ENCODE measurements around the gene DNAH17.

DNA sequence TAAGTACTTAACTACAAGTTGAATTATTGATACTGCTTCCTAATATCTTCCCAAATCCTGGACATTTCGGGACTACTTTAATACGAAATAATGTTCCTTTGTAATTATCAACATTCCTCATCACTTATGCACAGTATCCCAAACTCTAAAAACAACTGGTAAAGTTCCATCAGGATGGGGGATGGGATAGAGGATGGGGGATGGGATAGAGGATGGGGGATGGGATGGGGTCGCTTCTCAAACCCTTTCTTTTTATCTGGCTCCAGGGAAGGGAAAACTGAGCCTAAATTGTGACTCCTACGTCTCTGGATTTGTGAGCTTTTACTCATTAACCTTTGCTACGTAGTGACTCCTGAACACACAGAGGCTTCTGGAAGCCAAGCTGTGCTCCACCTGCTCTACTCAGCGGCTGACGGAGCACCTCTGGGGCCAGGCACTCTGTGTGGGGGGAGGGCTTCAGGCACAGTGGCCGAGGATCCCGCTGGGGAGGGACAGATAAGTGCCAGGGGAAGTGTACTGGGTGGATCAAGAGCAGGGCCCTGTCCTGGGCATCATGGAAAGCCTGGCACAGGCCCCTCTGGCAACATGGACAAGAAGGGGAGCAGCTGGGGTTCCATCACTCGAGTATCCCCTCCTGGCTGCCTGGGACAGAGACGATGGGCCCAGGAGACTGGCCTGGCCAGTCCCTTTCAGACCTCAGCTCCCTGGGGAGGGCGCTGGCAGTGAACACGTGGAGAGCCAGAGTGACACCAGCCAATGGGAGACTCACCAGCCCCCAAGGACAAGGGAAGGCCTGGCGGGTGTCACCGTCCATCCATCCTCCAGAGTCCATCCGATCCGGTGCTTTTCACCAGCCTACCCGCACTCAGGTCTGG, 142.5 kb downstream of the DNAH17 start:
- TF ChIP-seq, protein P1, sequence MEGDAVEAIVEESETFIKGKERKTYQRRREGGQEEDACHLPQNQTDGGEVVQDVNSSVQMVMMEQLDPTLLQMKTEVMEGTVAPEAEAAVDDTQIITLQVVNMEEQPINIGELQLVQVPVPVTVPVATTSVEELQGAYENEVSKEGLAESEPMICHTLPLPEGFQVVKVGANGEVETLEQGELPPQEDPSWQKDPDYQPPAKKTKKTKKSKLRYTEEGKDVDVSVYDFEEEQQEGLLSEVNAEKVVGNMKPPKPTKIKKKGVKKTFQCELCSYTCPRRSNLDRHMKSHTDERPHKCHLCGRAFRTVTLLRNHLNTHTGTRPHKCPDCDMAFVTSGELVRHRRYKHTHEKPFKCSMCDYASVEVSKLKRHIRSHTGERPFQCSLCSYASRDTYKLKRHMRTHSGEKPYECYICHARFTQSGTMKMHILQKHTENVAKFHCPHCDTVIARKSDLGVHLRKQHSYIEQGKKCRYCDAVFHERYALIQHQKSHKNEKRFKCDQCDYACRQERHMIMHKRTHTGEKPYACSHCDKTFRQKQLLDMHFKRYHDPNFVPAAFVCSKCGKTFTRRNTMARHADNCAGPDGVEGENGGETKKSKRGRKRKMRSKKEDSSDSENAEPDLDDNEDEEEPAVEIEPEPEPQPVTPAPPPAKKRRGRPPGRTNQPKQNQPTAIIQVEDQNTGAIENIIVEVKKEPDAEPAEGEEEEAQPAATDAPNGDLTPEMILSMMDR (IDR thresholded peaks at IDR 0.05 in 2 of 3, conservative IDR thresholded peaks at IDR 0.05 in 1 of 3; ENCODE audit: borderline replicate concordance in 1 of 3, insufficient read depth in 1 of 3, low read depth in 2 of 3, low read length in 2 of 3): no peak
- TF ChIP-seq SIN3A (IDR thresholded peaks at IDR 0.05; ENCODE audit: low read depth) (no peak), POLR2A (IDR thresholded peaks at IDR 0.05; ENCODE audit: borderline replicate concordance, extremely low read depth, insufficient read depth, insufficient read length) (no peak), EZH2phosphoT487 (IDR thresholded peaks at IDR 0.05; ENCODE audit: borderline replicate concordance) (no peak), JUND (IDR thresholded peaks at IDR 0.05) (no peak), ZNF274 (IDR thresholded peaks at IDR 0.05; ENCODE audit: low read depth, low read length) (no peak), EZH2 (IDR thresholded peaks at IDR 0.05) (no peak), CEBPB (IDR thresholded peaks at IDR 0.05; ENCODE audit: low read depth) (no peak), FOSL1 (IDR thresholded peaks at IDR 0.05; ENCODE audit: low read depth) (no peak), SP1 (IDR thresholded peaks at IDR 0.05; ENCODE audit: low read depth) (no peak)
- TF ChIP-seq, protein P2, sequence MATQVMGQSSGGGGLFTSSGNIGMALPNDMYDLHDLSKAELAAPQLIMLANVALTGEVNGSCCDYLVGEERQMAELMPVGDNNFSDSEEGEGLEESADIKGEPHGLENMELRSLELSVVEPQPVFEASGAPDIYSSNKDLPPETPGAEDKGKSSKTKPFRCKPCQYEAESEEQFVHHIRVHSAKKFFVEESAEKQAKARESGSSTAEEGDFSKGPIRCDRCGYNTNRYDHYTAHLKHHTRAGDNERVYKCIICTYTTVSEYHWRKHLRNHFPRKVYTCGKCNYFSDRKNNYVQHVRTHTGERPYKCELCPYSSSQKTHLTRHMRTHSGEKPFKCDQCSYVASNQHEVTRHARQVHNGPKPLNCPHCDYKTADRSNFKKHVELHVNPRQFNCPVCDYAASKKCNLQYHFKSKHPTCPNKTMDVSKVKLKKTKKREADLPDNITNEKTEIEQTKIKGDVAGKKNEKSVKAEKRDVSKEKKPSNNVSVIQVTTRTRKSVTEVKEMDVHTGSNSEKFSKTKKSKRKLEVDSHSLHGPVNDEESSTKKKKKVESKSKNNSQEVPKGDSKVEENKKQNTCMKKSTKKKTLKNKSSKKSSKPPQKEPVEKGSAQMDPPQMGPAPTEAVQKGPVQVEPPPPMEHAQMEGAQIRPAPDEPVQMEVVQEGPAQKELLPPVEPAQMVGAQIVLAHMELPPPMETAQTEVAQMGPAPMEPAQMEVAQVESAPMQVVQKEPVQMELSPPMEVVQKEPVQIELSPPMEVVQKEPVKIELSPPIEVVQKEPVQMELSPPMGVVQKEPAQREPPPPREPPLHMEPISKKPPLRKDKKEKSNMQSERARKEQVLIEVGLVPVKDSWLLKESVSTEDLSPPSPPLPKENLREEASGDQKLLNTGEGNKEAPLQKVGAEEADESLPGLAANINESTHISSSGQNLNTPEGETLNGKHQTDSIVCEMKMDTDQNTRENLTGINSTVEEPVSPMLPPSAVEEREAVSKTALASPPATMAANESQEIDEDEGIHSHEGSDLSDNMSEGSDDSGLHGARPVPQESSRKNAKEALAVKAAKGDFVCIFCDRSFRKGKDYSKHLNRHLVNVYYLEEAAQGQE (IDR thresholded peaks at IDR 0.05; ENCODE audit: low read depth): no peak

All from HCT116 (cell line).